Thymus (tissue), 11 donors: ENCODE data around the gene NRXN3. TPM values are rescaled to one million over a fixed set of nuclear protein-coding genes. Genes with fewer than 3 reads are reported as not detected.

Experiments
- DNase-seq, 9 donors: peaks; one replicate each; pipeline ENCODE4 v3.0.0-alpha.2; 2013; ENCODE audit warnings: low spot score in 9 of 9, low read depth in 6 of 9, missing footprints in 1 of 9
- H3K27ac ChIP-seq, 2 donors: one replicate each; pipeline ENCODE4 v1.5.1; 2013; ENCODE audit warnings: control low read depth in 1 of 2, low read depth in 1 of 2, low read length in 1 of 2, mild to moderate bottlenecking in 1 of 2, moderate library complexity in 1 of 2
- H3K27me3 ChIP-seq, 2 donors: one replicate each; pipeline ENCODE4 v1.5.1; 2013; ENCODE audit warnings: low read length in 1 of 2; ENCODE audit not compliant: control insufficient read depth in 2 of 2, insufficient read depth in 1 of 2
- H3K36me3 ChIP-seq, 2 donors: one replicate each; pipeline ENCODE4 v1.5.1; 2013; ENCODE audit warnings: low read length in 1 of 2, mild to moderate bottlenecking in 1 of 2, moderate library complexity in 1 of 2; ENCODE audit not compliant: control insufficient read depth in 2 of 2, insufficient read depth in 2 of 2
- H3K4me1 ChIP-seq, 2 donors: one replicate each; pipeline ENCODE4 v1.5.1; 2013; ENCODE audit warnings: low read length in 2 of 2; ENCODE audit not compliant: control insufficient read depth in 2 of 2, insufficient read depth in 2 of 2
- H3K4me3 ChIP-seq, 2 donors: one replicate each; pipeline ENCODE4 v1.5.1; 2013; ENCODE audit warnings: low read length in 2 of 2, control low read depth in 1 of 2, mild to moderate bottlenecking in 1 of 2
- H3K9me3 ChIP-seq, 2 donors: one replicate each; pipeline ENCODE4 v1.5.1; 2013; ENCODE audit warnings: low read length in 1 of 2, mild to moderate bottlenecking in 1 of 2; ENCODE audit not compliant: control insufficient read depth in 2 of 2, insufficient read depth in 1 of 2
- WGBS: extraction: QIAGEN DNeasy Blood & Tissue Kit; methylation state at CpG from one replicate; pipeline ENCODE4 v1.1.7; 2013; 5-methylcytosine and 5-hydroxymethylcytosine counted together
- polyA plus RNA-seq: library from polyadenylated mRNA; stranded (reverse); fragments of 200-250 nt; gene quantifications from one replicate; pipeline ENCODE4 v1.2.3, GENCODE V29; 2013
- total RNA-seq: library from RNA; stranded (reverse); fragments of 120-200 nt; gene quantifications from one replicate; pipeline ENCODE4 v1.2.4, GENCODE V29; 2013
- donor health status: healthy.

Gene NRXN3
- total and polyA plus RNA-seq, 2 donors: 1.5 to 3.7 TPM

DNA sequence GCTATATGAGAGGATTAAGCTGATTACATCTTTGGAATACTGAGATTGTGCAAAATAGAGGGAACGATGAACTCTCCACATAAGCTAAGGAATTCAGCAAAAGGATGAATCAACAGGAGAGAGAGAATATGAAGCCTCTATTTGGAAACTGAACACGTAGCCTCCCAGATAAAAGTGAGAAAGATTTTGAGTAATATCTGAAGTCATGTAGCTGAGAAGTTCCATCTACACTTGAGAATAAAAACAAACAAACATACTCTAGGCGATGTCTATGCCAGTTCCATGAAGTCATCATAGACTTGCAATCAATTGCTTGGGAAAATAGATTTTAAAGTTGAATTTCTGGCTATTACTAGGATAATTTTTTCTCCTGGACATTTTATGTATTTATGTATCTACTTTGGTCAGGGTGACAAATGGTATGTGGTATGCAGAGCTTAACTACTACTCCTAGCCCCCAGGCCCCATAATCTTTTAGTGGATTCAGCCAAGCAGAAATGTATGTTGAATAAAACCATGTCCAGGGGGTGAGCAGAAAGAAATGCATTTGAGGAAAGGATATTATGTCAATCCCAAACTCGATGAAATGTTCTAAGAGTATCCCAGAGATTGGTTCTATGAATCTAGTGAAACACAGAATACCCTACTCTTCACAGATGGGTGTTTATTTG, 1413.7 kb downstream of the NRXN3 start:
- no peak overlapping the region for H3K4me3 ChIP-seq
- H3K4me1 ChIP-seq: no peaks in the 10 kb centered on the region
- WGBS: 89% methylated on average over 4 of the region's 4 CpGs
- no peaks in the 10 kb centered on the region for H3K9me3 ChIP-seq
- no peak overlapping the region for H3K27ac ChIP-seq
- no peak for DNase-seq
- H3K27me3 ChIP-seq: no peaks in the 10 kb centered on the region
- H3K36me3 ChIP-seq: no peaks in the 10 kb centered on the region

DNA sequence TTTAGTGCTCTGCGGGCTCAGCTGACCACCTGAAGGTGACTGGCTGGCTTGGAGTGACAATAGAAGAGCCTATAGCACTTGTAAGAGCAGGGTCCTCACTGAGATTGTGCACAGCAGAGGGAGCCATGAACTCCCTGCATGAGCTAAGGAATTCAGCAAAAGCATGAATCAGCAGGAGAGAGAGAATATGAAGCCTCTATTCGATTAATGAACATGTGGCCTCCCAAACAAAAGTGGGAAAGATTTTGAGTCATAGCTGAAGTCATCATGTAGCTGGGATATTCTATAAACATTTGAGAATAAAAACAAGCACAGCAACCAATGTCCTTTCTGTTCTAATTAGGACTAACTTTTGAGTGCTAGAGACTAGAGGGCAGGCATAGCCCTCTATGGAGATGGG, 1414.5 kb downstream of the NRXN3 start:
- Histone ChIP-seq H3K9me3 (no peaks in the 10 kb centered on the region), H3K4me1 (no peaks in the 10 kb centered on the region), H3K27me3 (no peaks in the 10 kb centered on the region), H3K27ac (no peak overlapping the region), H3K4me3 (no peak overlapping the region), H3K36me3 (no peaks in the 10 kb centered on the region)
- DNase-seq: no peak
- 77% methylated on average over 2 of the region's 2 CpGs for WGBS

GRCh38 chr14:79585845-79586244, 1415.7 kb downstream of the NRXN3 start:
- no peaks in the 10 kb centered on the region for H3K27me3 ChIP-seq
- WGBS: 98% methylated on average over 4 of the region's 4 CpGs
- no peaks in the 10 kb centered on the region for H3K9me3 ChIP-seq
- no peaks in the 10 kb centered on the region for H3K4me1 ChIP-seq
- no peak for DNase-seq
- H3K4me3 ChIP-seq: no peak overlapping the region
- H3K36me3 ChIP-seq: no peaks in the 10 kb centered on the region
- H3K27ac ChIP-seq: no peak overlapping the region

GRCh38 chr14:79586416-79586815, 1416.2 kb downstream of the NRXN3 start:
- H3K27ac ChIP-seq: no peak overlapping the region
- no peaks in the 10 kb centered on the region for H3K4me1 ChIP-seq
- H3K36me3 ChIP-seq: no peaks in the 10 kb centered on the region
- H3K4me3 ChIP-seq: no peak overlapping the region
- 98% methylated on average over 5 of the region's 5 CpGs for WGBS
- H3K27me3 ChIP-seq: no peaks in the 10 kb centered on the region
- DNase-seq: no peak
- H3K9me3 ChIP-seq: no peaks in the 10 kb centered on the region

GRCh38 chr14:79586989-79587598, 1416.9 kb downstream of the NRXN3 start:
- H3K4me3 ChIP-seq: no peak overlapping the region
- no peak for DNase-seq
- 81% methylated on average over 7 of the region's 7 CpGs for WGBS
- no peaks in the 10 kb centered on the region for H3K4me1 ChIP-seq
- H3K36me3 ChIP-seq: no peaks in the 10 kb centered on the region
- H3K27ac ChIP-seq: no peak overlapping the region
- H3K9me3 ChIP-seq: no peaks in the 10 kb centered on the region
- no peaks in the 10 kb centered on the region for H3K27me3 ChIP-seq

GRCh38 chr14:79587875-79588274, 1417.7 kb downstream of the NRXN3 start:
- 80% methylated on average over 1 of the region's 1 CpG for WGBS
- no peak overlapping the region for H3K4me3 ChIP-seq
- H3K27me3 ChIP-seq: no peaks in the 10 kb centered on the region

GRCh38 chr14:79588398-79588797, 1418.2 kb downstream of the NRXN3 start:
- Histone ChIP-seq H3K27ac (no peak overlapping the region), H3K4me3 (no peak overlapping the region), H3K27me3 (no peaks in the 10 kb centered on the region), H3K9me3 (no peaks in the 10 kb centered on the region), H3K36me3 (no peaks in the 10 kb centered on the region), H3K4me1 (no peaks in the 10 kb centered on the region)
- DNase-seq: no peak
- WGBS: 72% methylated on average over 2 of the region's 2 CpGs

More at GRCh38 chr14:79587875-79588274, 1417.7 kb downstream of the NRXN3 start:
- no peak for DNase-seq
- no peaks in the 10 kb centered on the region for H3K36me3 ChIP-seq
- no peaks in the 10 kb centered on the region for H3K4me1 ChIP-seq
- H3K27ac ChIP-seq: no peak overlapping the region
- H3K9me3 ChIP-seq: no peaks in the 10 kb centered on the region

DNA sequence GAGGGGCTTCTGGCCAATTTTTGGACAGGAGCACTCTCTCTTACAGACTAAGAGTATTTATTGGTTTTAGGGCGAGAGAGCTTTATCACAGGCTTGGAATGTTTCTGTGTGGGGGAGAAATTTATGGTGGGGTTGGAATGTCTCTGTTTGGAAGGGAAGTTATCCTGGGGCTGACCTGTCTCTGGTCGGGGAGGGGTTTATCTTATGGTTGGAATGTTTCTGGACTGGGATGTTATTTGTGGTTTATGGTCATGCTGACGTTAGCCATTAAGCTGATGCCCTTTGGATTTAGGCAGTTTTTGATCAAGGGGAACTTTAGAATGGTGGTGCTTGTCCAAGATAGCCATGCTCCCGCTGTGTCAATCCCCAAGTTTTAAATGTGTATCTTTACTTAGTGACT, 1426.4 kb downstream of the NRXN3 start:
- no peaks in the 10 kb centered on the region for H3K9me3 ChIP-seq
- no peak overlapping the region for H3K27ac ChIP-seq
- no peaks in the 10 kb centered on the region for H3K4me1 ChIP-seq
- no peaks in the 10 kb centered on the region for H3K27me3 ChIP-seq
- no peak overlapping the region for H3K4me3 ChIP-seq
- DNase-seq: no peak
- WGBS: 94% methylated on average over 4 of the region's 4 CpGs
- H3K36me3 ChIP-seq: no peaks in the 10 kb centered on the region

DNA sequence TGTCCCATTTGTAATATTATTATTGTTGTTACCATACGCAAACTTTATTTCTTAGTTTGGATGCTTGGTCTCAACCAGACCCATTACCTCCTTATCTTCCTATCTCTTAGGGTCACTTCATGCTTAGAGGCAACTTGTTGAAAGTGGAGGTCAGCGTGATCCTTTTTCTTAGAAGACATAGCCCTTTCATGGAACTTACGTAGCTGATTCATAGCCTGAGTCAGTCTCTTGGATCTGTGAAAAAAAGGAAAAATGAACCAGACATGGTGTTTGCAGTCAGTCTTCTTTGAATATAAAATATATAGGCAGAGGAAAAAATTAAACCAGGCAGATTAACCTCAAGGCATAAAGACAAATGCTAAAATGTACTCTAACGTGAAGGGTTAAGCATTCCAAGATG, 1427.4 kb downstream of the NRXN3 start:
- Histone ChIP-seq H3K27me3 (no peaks in the 10 kb centered on the region), H3K27ac (no peak overlapping the region), H3K36me3 (no peaks in the 10 kb centered on the region), H3K4me1 (no peaks in the 10 kb centered on the region), H3K9me3 (no peaks in the 10 kb centered on the region), H3K4me3 (no peak overlapping the region)
- WGBS: 97% methylated on average over 4 of the region's 4 CpGs
- DNase-seq: no peak
